H1 (cell line): ENCODE results near the gene SATB2. TPM values are rescaled to one million over a fixed set of nuclear protein-coding genes. Genes with fewer than 3 reads are reported as not detected.

Experiments
- CTCF ChIA-PET: fragments of 300-600 bp; sonication (Branson Sonifier 250); formaldehyde crosslinking; loops from one replicate; lab custom pipeline; 2021; ENCODE audit not compliant: partially characterized antibody; lab: Charles Lee
- POLR2A ChIA-PET: fragments of 300-600 bp; sonication (Branson Sonifier 250); formaldehyde crosslinking; loops from one replicate; lab custom pipeline; 2021; ENCODE audit warnings: inconsistent platforms; ENCODE audit not compliant: partially characterized antibody; lab: Charles Lee
- DNase-seq, 2 experiments: peaks; one replicate each; pipeline versions ENCODE4 v3.0.0 to v3.0.0-alpha.2; 2010 to 2022; ENCODE audit warnings: low spot score in 2 of 2, low read depth in 1 of 2, mixed read lengths in 1 of 2
- FAIRE-seq: peaks from 2 replicates; lab custom pipeline; 2011; peaks lifted over from hg19 to GRCh38; lab: Jason Lieb, UNC
- H2AFZ ChIP-seq: 2 replicates; pipeline ENCODE4 v1.8.1; 2012; ENCODE audit warnings: low read length, inconsistent platforms
- H2AK5ac ChIP-seq: 2 replicates; pipeline ENCODE4 v1.6.1; 2013; ENCODE audit warnings: low read depth, low read length
- H2BK120ac ChIP-seq: replicated peaks from 2 replicates; pipeline ENCODE3; 2013; ENCODE audit warnings: low read depth, low read length, inconsistent platforms
- H2BK12ac ChIP-seq: 2 replicates; pipeline ENCODE4 v1.6.1; 2013; ENCODE audit warnings: low read depth, low read length
- H2BK15ac ChIP-seq: 2 replicates; pipeline ENCODE4 v1.6.1; 2013; ENCODE audit warnings: low read length
- H2BK20ac ChIP-seq: 2 replicates; pipeline ENCODE4 v1.6.1; 2013; ENCODE audit warnings: low read length
- H2BK5ac ChIP-seq: 2 replicates; pipeline ENCODE4 v1.6.1; 2013; ENCODE audit warnings: low read depth, low read length
- H3K14ac ChIP-seq: 2 replicates; pipeline ENCODE4 v1.6.1; 2013; ENCODE audit warnings: inconsistent platforms; ENCODE audit not compliant: insufficient read length
- H3K18ac ChIP-seq: 2 replicates; pipeline ENCODE4 v1.6.1; 2013; ENCODE audit warnings: low read length; ENCODE audit errors: extremely low read depth
- H3K23ac ChIP-seq: 2 replicates; pipeline ENCODE4 v1.6.1; 2013; ENCODE audit warnings: inconsistent platforms; ENCODE audit not compliant: insufficient read length
- H3K23me2 ChIP-seq: 2 replicates; pipeline ENCODE4 v1.6.1; 2013; ENCODE audit warnings: low read depth, low read length
- H3K27ac ChIP-seq: 2 replicates; pipeline ENCODE4 v1.6.1; 2011; ENCODE audit warnings: low read depth, low read length, inconsistent platforms
- H3K27me3 ChIP-seq, 4 experiments: replicated peaks in 1 of 4; 1 replicate in 1 of 4; 2 replicates in 3 of 4; pipeline versions ENCODE4 v1.6.1 to v1.8.1; 2011 to 2013; ENCODE audit warnings: low read length in 3 of 4, mild to moderate bottlenecking in 3 of 4, inconsistent platforms in 2 of 4, mixed read lengths in 2 of 4, moderate library complexity in 1 of 4; ENCODE audit not compliant: control insufficient read depth in 3 of 4, insufficient read depth in 3 of 4; ENCODE audit errors: extremely low read depth in 1 of 4
- H3K36me3 ChIP-seq, 4 experiments: 2 replicates each; pipeline versions ENCODE4 v1.6.1 to v1.8.1; 2011 to 2013; ENCODE audit warnings: mild to moderate bottlenecking in 4 of 4, low read length in 3 of 4, moderate library complexity in 2 of 4, control low read depth in 1 of 4, inconsistent platforms in 1 of 4; ENCODE audit not compliant: insufficient read depth in 4 of 4, control insufficient read depth in 2 of 4
- H3K4ac ChIP-seq: replicated peaks from 2 replicates; pipeline ENCODE3; 2013; ENCODE audit warnings: low read length, low read depth, mixed read lengths, inconsistent platforms; ENCODE audit not compliant: insufficient read length
- H3K4me1 ChIP-seq, 4 experiments: replicated peaks in 1 of 4; 1 replicate in 1 of 4; 2 replicates in 3 of 4; pipeline versions ENCODE4 v1.6.1 to v1.8.1; 2011 to 2013; ENCODE audit warnings: low read length in 3 of 4, inconsistent platforms in 2 of 4, mixed read lengths in 1 of 4; ENCODE audit not compliant: insufficient read depth in 4 of 4, control insufficient read depth in 3 of 4
- H3K4me2 ChIP-seq, 2 experiments: 2 replicates each; pipeline versions ENCODE4 v1.6.1 to v1.8.1; 2011 to 2013; ENCODE audit warnings: low read depth in 2 of 2, low read length in 2 of 2, control low read depth in 1 of 2, inconsistent platforms in 1 of 2, mild to moderate bottlenecking in 1 of 2; ENCODE audit not compliant: insufficient read depth in 1 of 2
- H3K4me3 ChIP-seq, 4 experiments: fragments of 200-600, 300-600 bp in 1 of 4; sonication (generic), shearing (Covaris generic), sonication (Bioruptor Twin) in 1 of 4; 2 replicates each; pipeline versions ENCODE4 v1.5.1 to v1.8.1; 2011 to 2016; ENCODE audit warnings: low read length in 4 of 4, low read depth in 3 of 4, control low read depth in 2 of 4, inconsistent platforms in 2 of 4, mild to moderate bottlenecking in 2 of 4, mixed read lengths in 1 of 4, moderate library complexity in 1 of 4; ENCODE audit not compliant: insufficient read depth in 2 of 4; ENCODE audit errors: extremely low read depth in 1 of 4
- H3K56ac ChIP-seq: replicated peaks from 2 replicates; pipeline ENCODE3; 2013; ENCODE audit warnings: low read depth, mild to moderate bottlenecking, mixed read lengths, low read length, inconsistent platforms; ENCODE audit not compliant: insufficient read length
- H3K79me1 ChIP-seq: 2 replicates; pipeline ENCODE4 v1.6.1; 2013; ENCODE audit warnings: low read depth, low read length, control low read depth
- H3K79me2 ChIP-seq, 2 experiments: 2 replicates each; pipeline versions ENCODE4 v1.6.1 to v1.8.1; 2012 to 2013; ENCODE audit warnings: low read length in 2 of 2, mild to moderate bottlenecking in 2 of 2, inconsistent platforms in 1 of 2; ENCODE audit not compliant: insufficient read depth in 2 of 2, control insufficient read depth in 1 of 2
- H3K9ac ChIP-seq, 4 experiments: replicated peaks in 1 of 4; 1 replicate in 1 of 4; 2 replicates in 3 of 4; pipeline versions ENCODE4 v1.6.1 to v1.8.1; 2011 to 2013; ENCODE audit warnings: low read depth in 3 of 4, low read length in 3 of 4, control low read depth in 2 of 4, mild to moderate bottlenecking in 2 of 4, moderate library complexity in 2 of 4, inconsistent platforms in 1 of 4; ENCODE audit errors: extremely low read depth in 1 of 4
- H3K9me3 ChIP-seq, 2 experiments: 2 replicates each; pipeline versions ENCODE4 v1.6.1 to v1.8.1; 2012 to 2013; ENCODE audit warnings: mild to moderate bottlenecking in 2 of 2, moderate library complexity in 2 of 2, control low read depth in 1 of 2, inconsistent platforms in 1 of 2, low read depth in 1 of 2, low read length in 1 of 2, mixed read lengths in 1 of 2; ENCODE audit not compliant: insufficient read depth in 2 of 2
- H4K20me1 ChIP-seq, 2 experiments: replicated peaks in 1 of 2; 2 replicates each; pipeline versions ENCODE3 to v1.8.1; 2011 to 2013; ENCODE audit warnings: inconsistent platforms in 2 of 2, low read length in 2 of 2, mild to moderate bottlenecking in 1 of 2; ENCODE audit not compliant: insufficient read depth in 2 of 2, control insufficient read depth in 1 of 2
- H4K5ac ChIP-seq: 2 replicates; pipeline ENCODE4 v1.6.1; 2013; ENCODE audit warnings: low read length, low read depth, mixed read lengths, inconsistent platforms; ENCODE audit not compliant: insufficient read length
- H4K8ac ChIP-seq: 2 replicates; pipeline ENCODE4 v1.8.0; 2013; ENCODE audit warnings: mild to moderate bottlenecking, moderate library complexity, low read length, inconsistent platforms; ENCODE audit not compliant: insufficient read depth; ENCODE audit errors: extremely low read depth
- H4K91ac ChIP-seq: replicated peaks from 2 replicates; pipeline ENCODE3; 2013; ENCODE audit warnings: low read length, mixed read lengths, inconsistent platforms; ENCODE audit not compliant: insufficient read length
- KDM5A ChIP-seq: fragments of 200-600 bp; IDR thresholded peaks from 2 replicates; pipeline ENCODE4 v1.7.1; 2012; ENCODE audit warnings: mild to moderate bottlenecking, low read length, inconsistent platforms, mixed read lengths
- NRF1 ChIP-seq: IDR thresholded peaks from 2 replicates; pipeline ENCODE4 v1.6.1; 2011; ENCODE audit warnings: mild to moderate bottlenecking, low read depth, low read length, improper control_type of control experiment
- WGBS, 2 experiments: shearing (Covaris generic) in 1 of 2; methylation state at CpG; one replicate each; pipeline versions ENCODE4 v1.1.6 to v1.1.7; 2013 to 2015; ENCODE audit warnings: low lambda C conversion rate in 2 of 2, mixed read lengths in 2 of 2, inconsistent platforms in 1 of 2, low coverage in 1 of 2, missing lambda C conversion rate in 1 of 2; ENCODE audit not compliant: insufficient replicate concordance in 2 of 2, insufficient coverage in 1 of 2, insufficient read length in 1 of 2; ENCODE audit errors: extremely low coverage in 1 of 2, missing lambda C conversion rate in 1 of 2; 5-methylcytosine and 5-hydroxymethylcytosine counted together
- polyA plus RNA-seq, 7 experiments: library from polyadenylated mRNA; depleted of rRNA in 3 of 7; stranded (reverse) in 5 of 7; unstranded in 2 of 7; fragments of >200 nt in 5 of 7; fragments of 200-250 nt in 2 of 7; gene quantifications; 1 replicate in 5 of 7; 2 replicates in 1 of 7; 4 replicates in 1 of 7; pipeline versions ENCODE4 v1.2.1 to v1.2.3, GENCODE V29; 2011 to 2013; ENCODE audit warnings: missing spikeins in 2 of 7, mixed read lengths in 2 of 7
- total RNA-seq: library from RNA; stranded (reverse); fragmentation: NEBNext Ultra II Directional; extraction: Animal tissue kit (Norgen Biotek cat#: 25700); gene quantifications from 2 replicates; pipeline ENCODE4 v1.2.1, GENCODE V29; 2021

Gene SATB2
- total and polyA plus RNA-seq, 2 of the 8 experiments (the other 6 are each of a cell fraction or from before 2014, with no cell fraction given), result 1.3 to 5.7 TPM

DNA sequence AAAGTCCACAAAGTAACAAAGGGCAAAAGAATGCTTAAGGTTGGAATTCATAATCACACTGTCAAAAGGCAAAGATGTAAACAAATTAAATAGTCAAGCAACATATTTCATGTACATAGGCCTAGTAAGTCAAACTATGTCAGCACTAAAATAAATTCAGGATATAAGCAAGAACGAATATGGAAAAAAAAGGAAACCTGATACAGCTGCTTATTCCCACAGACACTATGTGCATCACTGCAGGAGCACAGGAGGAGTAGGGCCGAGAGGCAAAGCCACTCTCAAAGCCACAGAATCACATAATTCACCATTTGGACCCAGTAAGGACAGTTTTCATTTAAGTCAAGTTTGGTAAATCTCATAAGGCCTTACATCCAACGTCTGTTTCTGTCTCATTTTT lies 116.6 kb downstream of the SATB2 start:
- H3K9me3 ChIP-seq, result no peaks in the 10 kb centered on the region
- no peak overlapping the region for H4K91ac ChIP-seq
- H3K79me2 ChIP-seq, result no peaks in the 10 kb centered on the region
- H3K36me3 ChIP-seq, result no peaks in the 10 kb centered on the region
- H3K4ac ChIP-seq, result no peak overlapping the region
- no peak overlapping the region for H3K23ac ChIP-seq
- no peak overlapping the region for H4K5ac ChIP-seq
- no peak overlapping the region for H2BK20ac ChIP-seq
- no peak overlapping the region for H3K18ac ChIP-seq
- no peaks in the 10 kb centered on the region for H3K4me1 ChIP-seq
- no peak overlapping the region for H2BK12ac ChIP-seq
- WGBS, 2 experiments, result 80% methylated on average over 3 of the region's 3 CpGs; no CpG with 5 or more reads in 1 of the 2 experiments
- no peak overlapping the region for H2AFZ ChIP-seq
- no peak for FAIRE-seq
- H3K79me1 ChIP-seq, result no peaks in the 10 kb centered on the region
- POLR2A ChIA-PET, result no interaction called here
- H3K9ac ChIP-seq, result no peak overlapping the region
- no peak overlapping the region for H3K4me3 ChIP-seq
- no peaks in the 10 kb centered on the region for H4K20me1 ChIP-seq
- H3K4me2 ChIP-seq, result no peak overlapping the region
- no peak overlapping the region for H3K56ac ChIP-seq
- no peak overlapping the region for H4K8ac ChIP-seq
- H3K27me3 ChIP-seq, result no peaks in the 10 kb centered on the region
- H2AK5ac ChIP-seq, result no peak overlapping the region
- H2BK15ac ChIP-seq, result no peak overlapping the region
- no peak overlapping the region for H2BK120ac ChIP-seq
- no peaks in the 10 kb centered on the region for H3K23me2 ChIP-seq
- H2BK5ac ChIP-seq, result no peak overlapping the region
- CTCF ChIA-PET, result interaction anchor here (1.6 kb wide), 1 partner anchor 97 kb away, joined by 3 read pairs; no protein-coding TSS in a partner anchor
- no peak for DNase-seq
- H3K14ac ChIP-seq, result no peak overlapping the region
- no peak overlapping the region for H3K27ac ChIP-seq
- no peak for TF ChIP-seq NRF1
- TF ChIP-seq KDM5A, result no peak
